Stomach (tissue), 4 donors: ENCODE results near the gene MAP7.

Source experiments
- CTCF ChIP-seq, 7 experiments: fragments of 450-650 bp in 4 of 7; fragments of 200-600 bp in 3 of 7; sonication (generic) in 3 of 7; IDR thresholded peaks; one replicate each; pipeline ENCODE4 v1.5.1; 2016 to 2019; ENCODE audit warnings: antibody characterized with exemption in 7 of 7, control low read depth in 2 of 7, mild to moderate bottlenecking in 1 of 7
- POLR2AphosphoS5 ChIP-seq, 3 donors: sonication (generic); formaldehyde crosslinking; IDR thresholded peaks; one replicate each; pipeline ENCODE4 v1.6.1; 2016; ENCODE audit warnings: antibody characterized with exemption in 3 of 3

- TF ChIP-seq CTCF (IDR thresholded peaks at IDR 0.05) = no peak
- no peak for TF ChIP-seq POLR2AphosphoS5 (IDR thresholded peaks at IDR 0.05)
These were observed 76.0 kb downstream of the MAP7 start for GRCh38 chr6:136474241-136474640.
